Body of pancreas (tissue), 4 donors: Measurements from ENCODE around the gene TRAPPC11.

Experiments used
- POLR2A ChIP-seq, 3 donors: fragments of 450-650 bp; IDR thresholded peaks; one replicate each; pipeline ENCODE4 v1.6.1; 2016; ENCODE audit warnings: antibody characterized with exemption in 3 of 3, mild to moderate bottlenecking in 2 of 3
- TF ChIP-seq, protein P1 (sequence below), 7 experiments: fragments of 450-650 bp in 4 of 7; fragments of 200-600 bp in 3 of 7; sonication (generic) in 3 of 7; IDR thresholded peaks; one replicate each; pipeline ENCODE4 v1.5.1; 2016 to 2019; ENCODE audit warnings: antibody characterized with exemption in 7 of 7

DNA sequence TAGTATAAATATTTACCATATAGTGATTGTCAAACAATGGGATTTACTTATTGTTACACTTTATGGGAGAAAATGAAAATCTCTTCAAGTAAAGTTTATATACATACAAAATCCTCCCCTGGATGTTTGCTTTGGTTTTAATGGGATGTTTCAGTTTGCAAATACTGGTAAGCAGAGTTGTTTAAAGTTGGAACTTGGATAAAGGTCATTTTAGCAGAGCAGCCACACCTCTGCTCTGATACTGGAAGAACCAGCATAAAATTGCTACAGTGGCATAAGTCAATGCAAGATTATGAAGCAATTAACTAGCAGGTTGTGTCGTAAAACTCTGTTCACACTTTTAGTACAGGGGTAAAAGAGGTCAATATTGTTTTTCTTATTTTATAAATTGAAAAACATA is 101.2 kb downstream of the TRAPPC11 start:
- TF ChIP-seq, protein P1, sequence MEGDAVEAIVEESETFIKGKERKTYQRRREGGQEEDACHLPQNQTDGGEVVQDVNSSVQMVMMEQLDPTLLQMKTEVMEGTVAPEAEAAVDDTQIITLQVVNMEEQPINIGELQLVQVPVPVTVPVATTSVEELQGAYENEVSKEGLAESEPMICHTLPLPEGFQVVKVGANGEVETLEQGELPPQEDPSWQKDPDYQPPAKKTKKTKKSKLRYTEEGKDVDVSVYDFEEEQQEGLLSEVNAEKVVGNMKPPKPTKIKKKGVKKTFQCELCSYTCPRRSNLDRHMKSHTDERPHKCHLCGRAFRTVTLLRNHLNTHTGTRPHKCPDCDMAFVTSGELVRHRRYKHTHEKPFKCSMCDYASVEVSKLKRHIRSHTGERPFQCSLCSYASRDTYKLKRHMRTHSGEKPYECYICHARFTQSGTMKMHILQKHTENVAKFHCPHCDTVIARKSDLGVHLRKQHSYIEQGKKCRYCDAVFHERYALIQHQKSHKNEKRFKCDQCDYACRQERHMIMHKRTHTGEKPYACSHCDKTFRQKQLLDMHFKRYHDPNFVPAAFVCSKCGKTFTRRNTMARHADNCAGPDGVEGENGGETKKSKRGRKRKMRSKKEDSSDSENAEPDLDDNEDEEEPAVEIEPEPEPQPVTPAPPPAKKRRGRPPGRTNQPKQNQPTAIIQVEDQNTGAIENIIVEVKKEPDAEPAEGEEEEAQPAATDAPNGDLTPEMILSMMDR (IDR thresholded peaks at IDR 0.05): no peak
- TF ChIP-seq POLR2A (IDR thresholded peaks at IDR 0.05): no peak
